Measurements from ENCODE around the gene TAF11L2.
"Not testable (repeated sequence)": the region's sequence is repeated elsewhere in the genome, so short reads cannot be mapped to it uniquely, and the experiment has no call there.

TAF11L2 gene

DNA sequence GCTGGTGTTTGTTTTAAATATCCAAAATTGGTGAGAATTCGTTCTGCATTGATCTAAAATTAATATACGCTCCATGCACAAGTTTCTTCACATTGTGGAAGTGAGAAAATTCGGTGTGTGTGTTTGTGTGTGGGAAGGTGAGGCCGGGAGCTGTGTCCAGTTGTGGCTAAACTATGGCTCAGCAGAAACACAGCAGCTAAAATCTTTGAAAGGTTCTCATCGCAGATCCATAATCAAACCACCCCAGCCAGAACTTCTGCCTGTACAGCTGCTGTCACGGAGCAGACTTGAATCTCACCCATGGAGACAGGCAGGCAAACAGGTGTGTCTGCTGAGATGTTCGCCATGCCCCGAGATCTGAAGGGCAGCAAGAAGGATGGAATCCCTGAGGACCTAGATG, at the start of gene TAF11L2:
TSS of gene TAF11L2 (plus strand) at position 301 of the 400 bp plus-strand sequence.
- not testable (repeated sequence) for DNase-seq

- no peak for DNase-seq
These were observed 49.2 kb upstream of the TAF11L2 start for GRCh38 chr5:17448877-17449276.

- DNase-seq: no peak
These were observed 45.1 kb upstream of the TAF11L2 start for GRCh38 chr5:17452936-17453335.

DNA sequence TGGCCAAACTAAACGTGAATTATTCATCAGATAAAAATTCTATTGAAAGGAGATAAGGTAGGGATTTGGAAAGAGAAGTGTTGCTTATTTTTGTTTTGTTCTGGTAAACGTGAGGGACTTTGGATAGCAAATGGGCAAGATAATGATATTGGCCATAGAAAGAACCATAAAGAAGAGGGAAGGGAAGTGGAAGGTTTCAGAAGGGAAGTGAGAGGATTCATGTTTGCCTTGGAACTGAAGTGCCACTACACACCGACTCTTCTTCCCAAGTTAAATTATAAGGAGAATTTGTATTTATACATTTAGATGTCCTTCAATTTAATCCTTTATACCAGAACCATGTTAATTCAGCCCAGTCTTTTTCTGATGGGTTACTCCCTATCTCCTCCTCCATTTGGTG, 42.1 kb upstream of the TAF11L2 start:
- no peak for DNase-seq

- DNase-seq: no peak
These were observed 36.2 kb upstream of the TAF11L2 start for GRCh38 chr5:17461793-17462192.

DNA sequence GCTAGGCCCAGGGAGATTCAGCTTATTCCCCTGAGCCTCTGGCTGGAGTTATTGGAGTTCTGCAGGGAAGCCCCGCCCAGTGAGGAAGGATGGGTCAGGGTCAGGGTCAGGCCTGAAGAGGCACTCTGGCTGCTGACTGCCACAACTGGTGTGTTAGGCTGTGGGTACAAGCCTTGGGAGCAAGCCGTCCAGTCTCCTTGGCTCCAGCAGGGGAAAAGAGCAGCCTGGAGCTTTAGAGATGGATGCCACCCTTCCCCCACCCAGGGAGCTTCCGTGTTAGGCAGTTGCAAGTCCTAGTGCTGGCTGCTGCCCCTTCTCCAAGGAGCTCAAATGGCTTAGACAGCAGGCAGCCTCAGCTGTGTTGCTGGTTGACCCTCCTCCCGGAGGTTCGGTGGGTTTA, 34.4 kb upstream of the TAF11L2 start:
- no peak for DNase-seq

DNA sequence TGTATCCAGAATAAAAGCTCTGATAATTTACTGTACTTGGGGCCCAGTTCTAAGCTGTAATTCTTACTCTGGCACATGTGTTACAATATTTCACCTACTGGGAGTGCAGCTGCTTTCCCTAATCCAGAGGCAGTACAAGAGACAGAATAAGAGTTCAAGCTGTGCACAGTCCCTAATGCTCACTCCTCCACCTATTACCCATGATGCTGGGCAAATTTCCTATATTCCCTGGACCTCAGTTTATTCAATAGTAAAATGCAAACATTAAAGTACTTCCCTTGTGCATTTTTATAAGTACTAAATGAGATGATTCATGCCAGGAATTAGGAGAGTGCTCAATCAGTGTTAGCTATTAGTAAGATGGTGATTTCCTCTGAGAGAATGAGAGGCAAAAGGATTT, 28.0 kb upstream of the TAF11L2 start:
- DNase-seq: no peak

DNA sequence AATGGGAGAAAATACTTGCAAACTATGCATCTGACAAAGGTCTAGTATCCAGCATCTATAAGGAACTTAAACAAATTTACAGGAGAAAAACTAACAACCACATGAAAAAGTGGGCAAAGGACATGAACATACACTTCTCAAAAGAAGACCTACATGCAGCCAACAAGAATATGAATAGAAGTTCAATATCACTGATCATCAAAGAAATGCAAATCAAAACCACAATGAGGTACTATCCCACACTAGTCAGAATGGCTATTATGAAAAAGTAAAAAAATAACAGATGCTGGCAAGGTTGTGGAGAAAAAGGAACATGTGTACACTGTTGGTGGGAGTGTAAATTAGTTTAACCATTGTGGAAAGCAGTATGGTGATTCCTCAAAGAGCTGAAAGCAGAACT, 23.0 kb upstream of the TAF11L2 start:
- not testable (repeated sequence) for DNase-seq

DNA sequence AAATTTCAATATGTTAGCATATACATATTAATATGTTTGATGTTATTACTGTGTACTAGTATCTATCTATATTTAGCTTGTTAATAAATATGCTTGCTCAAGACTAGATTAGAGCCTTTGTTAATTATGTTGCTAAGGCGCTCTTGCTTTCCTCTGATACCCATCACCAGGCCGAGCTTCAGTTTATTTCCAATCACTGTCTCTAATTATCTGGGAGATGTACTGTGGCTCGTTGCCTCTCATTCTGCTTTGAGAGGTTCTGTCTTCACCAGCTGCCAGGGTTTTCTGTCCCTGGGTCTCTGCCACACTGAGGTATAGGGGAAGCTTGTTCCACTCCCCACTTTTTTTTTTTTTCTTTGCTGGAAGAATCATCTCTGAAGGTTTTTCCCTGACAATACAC, 21.0 kb upstream of the TAF11L2 start:
- no peak for DNase-seq

GRCh38 chr5:17477573-17478265, 20.3 kb upstream of the TAF11L2 start:
- no peak for DNase-seq

DNA sequence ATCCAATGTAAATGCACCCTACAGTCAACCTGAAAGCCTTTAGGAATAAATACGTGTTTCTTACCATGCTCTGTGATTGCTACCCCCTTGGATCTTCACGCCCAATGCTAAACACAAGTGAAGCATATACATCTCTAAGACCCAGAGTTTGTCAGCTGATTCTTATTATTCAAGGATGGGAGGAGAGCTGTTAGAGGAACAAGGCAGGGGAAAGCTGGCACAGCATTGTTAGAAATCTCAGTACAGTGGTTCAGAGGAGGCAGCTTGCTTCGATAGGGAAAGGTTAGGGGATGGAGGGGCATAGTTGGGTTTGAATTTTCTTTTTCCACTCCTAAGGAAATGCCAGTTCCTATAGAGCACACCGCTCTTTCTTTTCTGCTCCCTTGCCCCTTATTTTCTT, 16.7 kb upstream of the TAF11L2 start:
- no peak for DNase-seq

- no peak for DNase-seq
These were observed 15.2 kb upstream of the TAF11L2 start for GRCh38 chr5:17482790-17483189.

- not testable (repeated sequence) for DNase-seq
These were observed 11.4 kb upstream of the TAF11L2 start for GRCh38 chr5:17486464-17487173.

GRCh38 chr5:17487174-17487512, 10.9 kb upstream of the TAF11L2 start:
- DNase-seq: no peak

DNA sequence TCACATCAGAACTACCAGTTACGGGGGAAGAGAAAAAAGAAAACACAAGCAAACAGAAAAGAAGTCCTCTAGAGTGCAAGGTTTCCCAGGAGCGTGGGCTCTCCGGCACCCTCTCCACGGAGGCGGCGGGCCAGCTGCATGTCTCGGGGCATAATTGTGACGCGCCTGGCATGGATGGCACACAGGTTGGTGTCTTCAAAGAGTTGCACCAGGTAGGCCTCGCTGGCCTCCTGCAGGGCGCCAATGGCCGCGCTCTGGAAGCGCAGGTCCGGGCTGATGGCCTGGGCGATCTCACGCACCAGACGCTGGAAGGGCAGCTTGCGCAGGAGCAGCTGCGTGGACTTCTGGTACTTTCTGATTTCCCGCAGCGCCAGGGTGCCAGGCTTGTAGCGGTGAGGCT, 6.8 kb upstream of the TAF11L2 start:
- not testable (repeated sequence) for DNase-seq

- no peak for DNase-seq
These were observed 5.3 kb upstream of the TAF11L2 start for GRCh38 chr5:17492770-17493169.

- no peak for DNase-seq
These were observed 585 bp upstream of the TAF11L2 start for GRCh38 chr5:17497446-17497845.

DNA sequence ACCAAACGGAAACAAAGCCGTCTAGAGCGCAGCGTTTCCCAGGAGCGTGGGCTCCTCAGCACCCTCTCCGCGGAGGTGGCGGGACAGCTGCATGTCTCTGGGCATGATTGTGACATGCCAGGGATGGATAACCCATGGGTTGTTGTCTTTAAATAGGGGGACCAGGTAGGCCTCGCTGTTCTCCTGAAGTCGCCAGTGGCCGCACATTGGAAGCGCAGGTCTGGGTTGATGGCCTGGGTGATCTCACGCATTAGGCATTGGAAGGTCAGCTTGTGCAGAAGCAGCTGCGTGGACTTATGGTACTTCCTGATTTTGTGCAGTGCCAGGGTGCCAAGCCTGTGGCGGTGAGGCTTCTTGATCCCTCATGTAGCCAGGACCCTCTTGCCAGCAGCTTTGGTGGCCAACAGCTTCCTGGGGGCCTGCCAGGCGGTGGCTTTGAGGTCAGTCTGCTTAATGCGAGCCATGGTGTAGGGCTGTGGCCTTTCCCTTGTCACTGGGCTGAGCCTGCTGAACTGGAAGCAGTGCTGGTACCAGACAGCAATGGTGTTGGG, 13.8 kb downstream of the TAF11L2 start:
- no peak for DNase-seq

DNA sequence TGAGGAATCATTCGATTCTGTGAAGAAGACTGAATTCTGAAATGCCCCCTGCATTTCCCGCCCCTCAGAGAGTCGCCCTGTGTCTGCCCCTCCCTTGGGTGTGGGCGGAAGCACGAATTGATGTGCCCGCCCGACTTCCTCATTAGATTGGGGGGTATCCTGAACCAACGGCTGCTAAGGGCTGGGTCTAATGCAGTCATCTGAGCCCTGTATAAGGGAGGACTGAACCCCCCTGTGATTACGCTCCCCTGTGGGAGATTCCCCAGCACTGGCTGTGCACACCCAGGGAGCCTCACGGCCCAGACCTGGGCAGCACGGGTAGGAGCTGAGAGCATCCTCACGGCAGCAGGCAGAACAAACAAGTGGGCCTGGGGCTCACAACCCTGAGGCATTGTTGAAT, 19.5 kb downstream of the TAF11L2 start:
- not testable (repeated sequence) for DNase-seq

DNA sequence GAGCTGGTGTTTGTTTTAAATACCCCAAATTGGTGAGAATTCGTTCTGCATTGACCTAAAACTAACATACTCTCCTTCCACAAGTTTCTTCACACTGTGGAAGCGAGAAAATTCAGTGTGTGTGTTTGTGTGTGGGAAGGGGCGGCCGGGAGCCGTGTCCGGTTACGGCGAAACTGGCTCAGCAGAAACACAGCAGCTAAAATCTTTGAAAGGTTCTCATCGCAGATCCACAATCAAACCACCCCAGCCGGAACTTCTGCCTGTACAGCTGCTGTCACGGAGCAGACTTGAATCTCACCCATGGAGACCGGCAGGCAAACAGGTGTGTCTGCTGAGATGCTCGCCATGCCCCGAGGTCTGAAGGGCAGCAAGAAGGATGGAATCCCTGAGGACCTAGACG, 20.0 kb downstream of the TAF11L2 start, which contains the start of gene TAF11L3:
TSS of gene TAF11L3 (plus strand) at position 301 of the 400 bp plus-strand sequence.
- DNase-seq: not testable (repeated sequence)

- DNase-seq: not testable (repeated sequence)
These were observed 21.5 kb downstream of the TAF11L2 start for GRCh38 chr5:17519508-17519907.

GRCh38 chr5:17521501-17521900, 23.5 kb downstream of the TAF11L2 start, which contains the start of gene TAF11L4:
Gene TAF11L4 (plus strand): TSS chr5:17521801.
- DNase-seq: not testable (repeated sequence)

- DNase-seq: not testable (repeated sequence)
These were observed 26.9 kb downstream of the TAF11L2 start, which contains the start of gene TAF11L5 for GRCh38 chr5:17524935-17525334. Gene TAF11L5 (plus strand): TSS chr5:17525235.

DNA sequence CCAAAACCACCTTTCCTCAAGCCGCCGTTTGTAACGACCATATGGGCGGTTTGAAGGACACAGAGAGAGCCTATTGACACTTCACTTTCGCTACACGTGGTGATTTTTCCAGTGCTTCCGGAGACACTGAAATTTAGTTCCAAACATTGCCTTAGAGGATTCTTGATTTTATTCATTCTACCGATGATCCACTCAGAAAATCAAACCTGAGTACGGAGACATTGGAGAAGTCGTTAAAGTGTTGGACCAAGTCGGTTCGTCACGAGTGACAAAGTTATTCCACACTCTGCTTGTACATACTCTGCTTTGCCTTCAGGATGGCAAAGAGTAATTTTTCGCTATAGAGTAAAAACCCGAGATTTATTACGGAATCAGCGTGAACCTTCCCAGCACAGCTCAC, 28.5 kb downstream of the TAF11L2 start:
- DNase-seq: not testable (repeated sequence)
